Gastrocnemius medialis (tissue), 4 donors: ENCODE data around the gene CCDC47. TPM values are rescaled to one million over a fixed set of nuclear protein-coding genes. Genes with fewer than 3 reads are reported as not detected.

Source experiments
- ATAC-seq, 2 donors: fragments of 150-250 bp; one replicate each; pipeline ENCODE4 v1.9.1; 2016
- DNase-seq, 2 donors: peaks; one replicate each; pipeline ENCODE4 v3.0.0-alpha.2; 2019
- H3K27ac ChIP-seq, 4 donors: fragments of 200-600 bp; sonication (generic); 1 replicate in 1 of 4; 2 replicates in 3 of 4; pipeline ENCODE4 v1.5.1; 2016 to 2018; ENCODE audit warnings: mild to moderate bottlenecking in 2 of 4, moderate library complexity in 1 of 4
- H3K27me3 ChIP-seq, 3 donors: fragments of 200-600 bp; sonication (generic) in 2 of 3; 1 replicate in 1 of 3; 2 replicates in 2 of 3; pipeline versions ENCODE4 v1.5.1 to v1.6.0; 2016 to 2019; ENCODE audit warnings: mild to moderate bottlenecking in 1 of 3, moderate library complexity in 1 of 3
- H3K36me3 ChIP-seq, 2 donors: fragments of 200-600 bp; sonication (generic) in 1 of 2; one replicate each; pipeline ENCODE4 v1.5.1; 2017 to 2018
- H3K4me1 ChIP-seq, 2 donors: fragments of 200-600 bp; sonication (generic) in 1 of 2; one replicate each; pipeline ENCODE4 v1.5.1; 2016 to 2017; ENCODE audit warnings: mild to moderate bottlenecking in 2 of 2
- H3K4me3 ChIP-seq, 4 donors: fragments of 200-600 bp; sonication (generic) in 3 of 4; 1 replicate in 1 of 4; 2 replicates in 3 of 4; pipeline ENCODE4 v1.5.1; 2016 to 2019; ENCODE audit warnings: mild to moderate bottlenecking in 2 of 4
- H3K9me3 ChIP-seq, 3 donors: fragments of 200-600 bp; sonication (generic) in 2 of 3; 1 replicate in 1 of 3; 2 replicates in 2 of 3; pipeline ENCODE4 v1.5.1; 2016 to 2019
- POLR2A ChIP-seq, 2 donors: fragments of 450-650 bp; IDR thresholded peaks; one replicate each; pipeline ENCODE4 v1.6.1; 2017; ENCODE audit warnings: antibody characterized with exemption in 2 of 2, mild to moderate bottlenecking in 2 of 2, moderate library complexity in 2 of 2
- in situ Hi-C, 4 donors: fragments of 200-750 bp; cut with MboI; loops; one replicate each; pipeline versions ENCODE4 v1.15.0 to v1.8.0; 2017; ENCODE audit warnings: low sequenced_read_pairs in 4 of 4
- intact Hi-C: fragments of 100-400 bp; cut with DNase I; formaldehyde crosslinking; loops from one replicate; pipeline ENCODE4 v1.15.1; 2023; ENCODE audit warnings: low total_unique reads
- total RNA-seq, 4 donors: library from RNA; depleted of rRNA; stranded (reverse); fragments of >200 nt; gene quantifications; one replicate each; pipeline versions ENCODE4 v1.1.0 to v1.2.3, GENCODE V29; 2016
- TF ChIP-seq, protein P1 (sequence below), 5 experiments: fragments of 450-650 bp in 3 of 5; fragments of 200-600 bp in 2 of 5; sonication (generic) in 2 of 5; IDR thresholded peaks in 4 of 5; conservative IDR thresholded peaks in 1 of 5; 1 replicate in 4 of 5; 2 replicates in 1 of 5; pipeline ENCODE4 v1.5.1; 2016 to 2019; ENCODE audit warnings: antibody characterized with exemption in 5 of 5, mild to moderate bottlenecking in 3 of 5, moderate library complexity in 3 of 5

CCDC47 gene
- total RNA-seq, 4 donors from 2014 or later, result 81.0 to 110 (median 86.8) TPM

DNA sequence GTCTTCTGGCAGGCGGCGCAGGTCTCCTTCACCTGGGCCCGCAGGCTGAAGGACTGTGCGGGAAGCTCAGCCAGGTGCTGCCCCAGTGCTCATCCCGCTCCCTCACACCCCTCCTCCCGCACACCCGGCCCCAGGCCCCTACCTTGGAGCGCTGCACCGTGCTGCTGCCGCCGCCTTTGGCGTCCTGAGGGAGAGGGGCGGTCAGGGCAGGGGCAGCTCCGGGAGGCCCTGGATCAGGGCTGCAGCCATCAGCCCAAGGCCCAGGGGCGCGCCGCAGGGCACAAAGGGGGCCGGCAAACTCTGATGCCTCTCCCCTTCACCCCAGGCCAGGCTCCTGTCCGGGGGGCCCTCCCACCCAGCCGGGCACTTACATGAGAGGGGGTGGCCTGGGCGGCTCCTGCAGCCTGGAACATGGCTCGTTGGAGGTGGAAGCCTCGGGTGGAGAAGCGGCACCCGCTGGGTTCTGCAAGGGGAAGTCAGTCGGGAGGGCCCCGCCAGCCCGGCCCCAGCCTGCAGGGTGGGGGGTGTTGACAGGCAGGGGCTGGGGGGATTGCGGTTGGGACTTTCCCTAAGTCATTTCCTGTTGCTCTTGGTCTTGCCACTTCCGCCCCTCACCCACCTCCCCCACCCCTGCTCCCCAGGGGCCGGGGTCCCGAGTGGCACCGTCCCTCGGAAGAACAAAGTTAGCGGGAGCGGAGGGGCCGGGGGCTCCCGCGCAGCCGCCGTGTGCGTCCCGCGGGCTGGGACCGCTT lies 74.3 kb downstream of the CCDC47 start:
- Histone ChIP-seq H3K9me3 (no peaks in the 10 kb centered on the region), H3K27ac (peak overlapping the region in 2 of 4 donors; percentile 22 to 26), H3K27me3 (peaks cover 5 to 20% (median 10%) of the 10 kb centered on the region in 3 donors), H3K4me1 (peaks cover 17 to 24% of the 10 kb centered on the region in 2 donors), H3K36me3 (peaks cover 0 to 19% of the 10 kb centered on the region in 2 donors), H3K4me3 (peak overlapping the region; percentile 25 to 54 (median 52))
- no peak for TF ChIP-seq POLR2A (IDR thresholded peaks at IDR 0.05)
- TF ChIP-seq, protein P1, sequence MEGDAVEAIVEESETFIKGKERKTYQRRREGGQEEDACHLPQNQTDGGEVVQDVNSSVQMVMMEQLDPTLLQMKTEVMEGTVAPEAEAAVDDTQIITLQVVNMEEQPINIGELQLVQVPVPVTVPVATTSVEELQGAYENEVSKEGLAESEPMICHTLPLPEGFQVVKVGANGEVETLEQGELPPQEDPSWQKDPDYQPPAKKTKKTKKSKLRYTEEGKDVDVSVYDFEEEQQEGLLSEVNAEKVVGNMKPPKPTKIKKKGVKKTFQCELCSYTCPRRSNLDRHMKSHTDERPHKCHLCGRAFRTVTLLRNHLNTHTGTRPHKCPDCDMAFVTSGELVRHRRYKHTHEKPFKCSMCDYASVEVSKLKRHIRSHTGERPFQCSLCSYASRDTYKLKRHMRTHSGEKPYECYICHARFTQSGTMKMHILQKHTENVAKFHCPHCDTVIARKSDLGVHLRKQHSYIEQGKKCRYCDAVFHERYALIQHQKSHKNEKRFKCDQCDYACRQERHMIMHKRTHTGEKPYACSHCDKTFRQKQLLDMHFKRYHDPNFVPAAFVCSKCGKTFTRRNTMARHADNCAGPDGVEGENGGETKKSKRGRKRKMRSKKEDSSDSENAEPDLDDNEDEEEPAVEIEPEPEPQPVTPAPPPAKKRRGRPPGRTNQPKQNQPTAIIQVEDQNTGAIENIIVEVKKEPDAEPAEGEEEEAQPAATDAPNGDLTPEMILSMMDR (IDR thresholded peaks at IDR 0.05 in 4 of 5, conservative IDR thresholded peaks at IDR 0.05 in 1 of 5), result no peak
- in situ Hi-C loops (no loop called here), intact Hi-C loops (loop anchor here (5.0 kb wide), 2 partner anchors 77 to 272 kb away; partner anchors contain the start of gene MAP3K3)
- ATAC-seq, result no peak
- no peak for DNase-seq

DNA sequence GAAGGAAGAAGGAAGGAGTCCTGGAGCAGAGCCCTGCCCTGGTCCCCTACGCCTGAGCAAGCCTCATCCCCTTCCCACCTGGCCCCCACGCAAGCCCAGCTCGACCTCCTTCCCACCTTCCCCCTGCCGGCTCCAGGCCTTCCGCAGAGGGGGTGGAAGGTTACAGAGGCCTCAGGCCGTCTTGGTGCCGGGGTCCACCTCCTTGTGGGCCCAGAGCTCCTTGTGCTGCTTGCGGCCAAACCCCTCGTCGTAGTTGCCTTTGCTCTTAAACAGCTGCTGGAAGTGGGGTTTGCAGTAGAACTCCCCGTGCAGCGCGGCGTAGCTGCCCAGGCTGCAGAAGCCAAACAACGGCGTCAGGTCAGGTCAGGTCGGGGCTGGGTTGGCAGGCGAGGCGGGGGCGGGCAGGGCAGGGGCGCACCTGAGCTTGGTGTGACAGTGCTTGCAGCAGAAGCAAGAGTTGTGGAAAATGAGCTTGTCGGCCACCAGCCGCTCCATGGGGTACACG lies 75.0 kb downstream of the CCDC47 start:
- DNase-seq (no peak), ATAC-seq (no peak)
- in situ Hi-C loops (no loop called here), intact Hi-C loops (loop anchor here (5.0 kb wide), 2 partner anchors 76 to 271 kb away; partner anchors contain the start of gene MAP3K3)
- Histone ChIP-seq H3K9me3 (no peaks in the 10 kb centered on the region), H3K4me1 (peaks cover 17 to 24% of the 10 kb centered on the region in 2 donors), H3K4me3 (peak overlapping the region in 1 of 4 donors; percentile 51), H3K36me3 (peaks cover 0 to 19% of the 10 kb centered on the region in 2 donors), H3K27ac (no peak overlapping the region), H3K27me3 (peaks cover 5 to 20% (median 10%) of the 10 kb centered on the region in 3 donors)
- TF ChIP-seq POLR2A (IDR thresholded peaks at IDR 0.05), result no peak
- TF ChIP-seq, protein P1 (IDR thresholded peaks at IDR 0.05 in 4 of 5, conservative IDR thresholded peaks at IDR 0.05 in 1 of 5), result no peak

DNA sequence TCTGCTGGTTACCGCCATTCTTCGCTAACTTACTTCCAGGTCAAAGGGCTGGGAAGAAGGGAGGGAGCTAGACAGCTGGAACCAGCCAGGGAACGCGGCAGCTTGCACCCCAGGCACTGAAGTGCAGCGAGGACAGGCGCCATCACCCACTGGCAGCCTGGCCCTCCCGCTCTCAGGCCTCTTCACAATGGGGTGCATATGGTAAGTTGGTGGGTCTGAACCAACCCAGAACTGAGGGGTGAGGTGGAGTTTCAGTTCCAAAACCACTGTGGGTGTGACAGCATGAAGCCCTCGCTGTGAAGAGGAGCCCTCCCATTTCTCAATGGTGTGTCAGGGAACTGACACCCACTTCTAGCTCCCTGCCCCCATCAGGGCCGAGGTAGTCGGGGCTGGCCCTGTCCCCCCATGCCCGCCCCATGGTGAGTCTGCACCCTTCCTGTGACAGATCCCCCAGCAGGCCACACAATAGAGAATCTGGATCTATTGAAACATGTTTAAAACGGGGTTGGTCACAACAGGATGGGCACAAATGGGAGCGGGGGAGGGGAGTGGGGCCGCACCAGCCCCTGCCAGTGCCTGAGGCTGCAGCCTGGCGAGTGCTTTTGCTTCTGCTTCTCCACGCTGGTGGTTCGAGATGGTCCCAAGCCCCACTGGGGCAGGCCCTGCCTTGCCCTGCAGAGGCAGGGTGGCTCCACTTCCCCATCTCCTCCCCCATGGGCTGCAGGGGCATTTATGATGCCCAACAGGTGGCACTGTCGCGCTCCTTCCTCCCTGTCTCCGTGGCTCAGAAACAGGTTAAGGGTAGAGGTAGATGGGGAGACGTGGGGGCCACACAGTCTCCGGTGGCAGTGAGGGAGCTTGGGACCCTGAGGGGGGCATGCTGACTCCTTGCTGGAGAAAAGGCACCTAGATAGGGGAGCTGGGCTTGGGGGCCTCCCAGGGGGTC lies 75.8 kb downstream of the CCDC47 start:
- ATAC-seq, result peak in 1 of 2 donors; percentile 47
- H3K4me1 ChIP-seq, result peaks cover 17 to 24% of the 10 kb centered on the region in 2 donors
- no peak overlapping the region for H3K4me3 ChIP-seq
- in situ Hi-C loops, result no loop called here
- no peaks in the 10 kb centered on the region for H3K9me3 ChIP-seq
- TF ChIP-seq, protein P1 (IDR thresholded peaks at IDR 0.05 in 4 of 5, conservative IDR thresholded peaks at IDR 0.05 in 1 of 5), result peak in 4 of 5 experiments; percentile 29 to 62 (median 47)
- TF ChIP-seq POLR2A (IDR thresholded peaks at IDR 0.05), result no peak
- no peak overlapping the region for H3K27ac ChIP-seq
- DNase-seq, result peak in 1 of 2 donors; percentile 52
- intact Hi-C loops, result loop anchor here (5.0 kb wide), 2 partner anchors 75 to 270 kb away; partner anchors contain the start of gene MAP3K3
- H3K36me3 ChIP-seq, result peaks cover 0 to 19% of the 10 kb centered on the region in 2 donors
- H3K27me3 ChIP-seq, result peaks cover 5 to 20% (median 10%) of the 10 kb centered on the region in 3 donors

DNA sequence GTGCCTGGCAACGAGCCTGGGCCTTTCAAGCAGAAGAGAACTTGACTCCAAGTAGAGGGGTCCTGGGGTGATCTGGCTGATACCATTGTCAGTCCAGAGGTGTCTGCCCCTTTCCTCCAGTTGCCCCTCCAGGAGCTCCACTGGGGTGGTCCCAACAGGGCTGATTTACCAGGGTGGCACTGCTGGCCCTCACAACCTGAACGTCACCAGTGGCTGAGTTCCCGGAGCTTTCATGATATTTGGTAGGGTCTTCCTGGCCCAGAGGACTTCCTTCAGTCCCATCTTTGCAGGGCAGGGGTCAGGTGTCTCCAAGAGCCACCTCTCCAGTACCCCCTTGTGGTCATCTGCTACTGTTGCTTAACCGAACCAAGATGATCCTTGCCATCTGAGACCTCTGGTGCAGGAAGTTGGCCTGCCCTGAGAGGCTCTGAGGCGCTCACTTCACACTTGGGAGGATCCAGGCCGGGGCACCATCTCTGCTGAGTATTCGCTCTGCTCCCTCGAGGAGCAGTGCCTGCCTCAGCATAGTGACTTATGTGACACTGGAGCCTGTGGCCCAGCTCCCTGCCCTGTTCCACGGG lies 76.9 kb downstream of the CCDC47 start:
- Histone ChIP-seq H3K27ac (no peak overlapping the region), H3K4me3 (no peak overlapping the region), H3K36me3 (peaks cover 0 to 30% of the 10 kb centered on the region in 2 donors), H3K27me3 (peaks cover 5 to 18% (median 10%) of the 10 kb centered on the region in 3 donors), H3K9me3 (no peaks in the 10 kb centered on the region), H3K4me1 (peaks cover 15 to 22% of the 10 kb centered on the region in 2 donors)
- ATAC-seq, result no peak
- TF ChIP-seq POLR2A (IDR thresholded peaks at IDR 0.05), result no peak
- TF ChIP-seq, protein P1 (IDR thresholded peaks at IDR 0.05 in 4 of 5, conservative IDR thresholded peaks at IDR 0.05 in 1 of 5), result peak in 4 of 5 experiments; percentile 13 to 41 (median 26)
- intact Hi-C loops, result loop anchor here (5.0 kb wide), 2 partner anchors 74 to 269 kb away; partner anchors contain the start of gene MAP3K3
- no peak for DNase-seq
- in situ Hi-C loops, result no loop called here
